PFSK-1 (cell line): ENCODE data around the gene CRX.

Experiments used
- FOXP2 ChIP-seq: optimal IDR thresholded peaks from 2 replicates; pipeline ENCODE3; 2011; ENCODE audit warnings: borderline replicate concordance, control low read depth, inconsistent platforms; ENCODE audit not compliant: insufficient read depth; ENCODE audit errors: extremely low read length, extremely low read depth
- POLR2AphosphoS5 ChIP-seq: IDR thresholded peaks from 2 replicates; pipeline ENCODE4 v1.6.1; 2012; ENCODE audit warnings: low read depth, mild to moderate bottlenecking, control low read depth, low read length, moderate library complexity
- TAF1 ChIP-seq: IDR thresholded peaks from 2 replicates; pipeline ENCODE4 v1.6.1; 2012; ENCODE audit warnings: low read length, control low read depth, borderline replicate concordance; ENCODE audit not compliant: insufficient read depth
- TF ChIP-seq, protein P1 (sequence below), 2 experiments: IDR thresholded peaks; 2 replicates each; pipeline versions ENCODE4 v1.6.1 to v1.8.0; 2011 to 2012; ENCODE audit warnings: low read depth in 2 of 2, low read length in 2 of 2, control low read depth in 1 of 2, inconsistent platforms in 1 of 2, mild to moderate bottlenecking in 1 of 2, moderate library complexity in 1 of 2; ENCODE audit not compliant: insufficient read depth in 1 of 2

DNA sequence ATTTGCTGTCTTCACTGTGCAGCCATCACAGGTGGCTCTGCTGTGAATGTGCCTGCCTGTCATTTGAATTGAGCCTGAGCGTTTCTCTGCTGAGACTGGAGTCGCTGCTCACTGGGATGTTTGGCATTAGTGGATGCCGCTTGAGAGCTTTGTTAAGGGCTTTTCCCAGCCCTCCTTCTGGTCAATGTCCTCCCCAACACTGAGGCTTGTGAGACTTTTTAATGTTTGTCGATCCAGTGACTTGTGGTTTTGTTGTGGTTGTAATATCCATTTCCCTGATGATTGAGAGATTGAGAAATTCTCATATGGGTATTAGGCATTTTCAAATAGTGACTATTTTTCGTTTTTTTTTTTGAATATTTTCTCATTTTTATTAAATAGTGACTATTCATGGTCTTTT lies 39.9 kb downstream of the CRX start:
- TF ChIP-seq, protein P1, sequence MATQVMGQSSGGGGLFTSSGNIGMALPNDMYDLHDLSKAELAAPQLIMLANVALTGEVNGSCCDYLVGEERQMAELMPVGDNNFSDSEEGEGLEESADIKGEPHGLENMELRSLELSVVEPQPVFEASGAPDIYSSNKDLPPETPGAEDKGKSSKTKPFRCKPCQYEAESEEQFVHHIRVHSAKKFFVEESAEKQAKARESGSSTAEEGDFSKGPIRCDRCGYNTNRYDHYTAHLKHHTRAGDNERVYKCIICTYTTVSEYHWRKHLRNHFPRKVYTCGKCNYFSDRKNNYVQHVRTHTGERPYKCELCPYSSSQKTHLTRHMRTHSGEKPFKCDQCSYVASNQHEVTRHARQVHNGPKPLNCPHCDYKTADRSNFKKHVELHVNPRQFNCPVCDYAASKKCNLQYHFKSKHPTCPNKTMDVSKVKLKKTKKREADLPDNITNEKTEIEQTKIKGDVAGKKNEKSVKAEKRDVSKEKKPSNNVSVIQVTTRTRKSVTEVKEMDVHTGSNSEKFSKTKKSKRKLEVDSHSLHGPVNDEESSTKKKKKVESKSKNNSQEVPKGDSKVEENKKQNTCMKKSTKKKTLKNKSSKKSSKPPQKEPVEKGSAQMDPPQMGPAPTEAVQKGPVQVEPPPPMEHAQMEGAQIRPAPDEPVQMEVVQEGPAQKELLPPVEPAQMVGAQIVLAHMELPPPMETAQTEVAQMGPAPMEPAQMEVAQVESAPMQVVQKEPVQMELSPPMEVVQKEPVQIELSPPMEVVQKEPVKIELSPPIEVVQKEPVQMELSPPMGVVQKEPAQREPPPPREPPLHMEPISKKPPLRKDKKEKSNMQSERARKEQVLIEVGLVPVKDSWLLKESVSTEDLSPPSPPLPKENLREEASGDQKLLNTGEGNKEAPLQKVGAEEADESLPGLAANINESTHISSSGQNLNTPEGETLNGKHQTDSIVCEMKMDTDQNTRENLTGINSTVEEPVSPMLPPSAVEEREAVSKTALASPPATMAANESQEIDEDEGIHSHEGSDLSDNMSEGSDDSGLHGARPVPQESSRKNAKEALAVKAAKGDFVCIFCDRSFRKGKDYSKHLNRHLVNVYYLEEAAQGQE (IDR thresholded peaks at IDR 0.05; ENCODE audit: insufficient read depth in 1 of 2, low read depth in 2 of 2, low read length in 2 of 2), result no peak
- TF ChIP-seq POLR2AphosphoS5 (no peak), TAF1 (no peak), FOXP2 (no peak)
